Hematopoietic multipotent progenitor cell (in vitro differentiated cells): ENCODE data around the gene SOAT2. TPM values are rescaled to one million over a fixed set of nuclear protein-coding genes. Genes with fewer than 3 reads are reported as not detected.

Source experiments
- small RNA-seq: library from RNA; depleted of rRNA; stranded (forward); fragments of <200 nt; gene quantifications from one replicate; pipeline ENCODE3, GENCODE V24; 2012
- total RNA-seq: library from RNA; depleted of rRNA; stranded (reverse); fragments of >200 nt; gene quantifications from one replicate; pipeline ENCODE4 v1.2.3, GENCODE V29; 2012

SOAT2 gene
- total RNA-seq, 1 donor = under 0.01 TPM

Small RNA genes lying within 50 kb of the gene (small RNA-seq; reads per million reads assigned to genes)
- gene HIGD1AP1 = not detected
- not detected for gene MIR6757
- gene RNU6-333P = not detected

Other genes starting within 250 kb of the SOAT2 start
- 7.3 TPM for gene KRT8, start 198.4 kb upstream of the SOAT2 start, total RNA-seq
- 67.1 TPM for gene KRT18, start 154.4 kb upstream of the SOAT2 start, total RNA-seq
- gene EIF4B, start 97.0 kb upstream of the SOAT2 start, total RNA-seq = 790 TPM
- gene TNS2, start 53.4 kb upstream of the SOAT2 start, total RNA-seq = 3.2 TPM
- gene SPRYD3, start 24.1 kb upstream of the SOAT2 start, total RNA-seq = 20.7 TPM
- 2.4 TPM for gene IGFBP6, start 5.8 kb upstream of the SOAT2 start, total RNA-seq
- gene ZNF740, start 77.2 kb downstream of the SOAT2 start, total RNA-seq = 14.0 TPM
- gene CSAD, start 77.4 kb downstream of the SOAT2 start, total RNA-seq = 7.3 TPM
- gene ITGB7, start 103.8 kb downstream of the SOAT2 start, total RNA-seq = 17.0 TPM
- gene RARG, start 128.7 kb downstream of the SOAT2 start, total RNA-seq = 3.2 TPM
- 1.3 TPM for gene ESPL1, start 164.8 kb downstream of the SOAT2 start, total RNA-seq
- 477 TPM for gene PFDN5, start 192.1 kb downstream of the SOAT2 start, total RNA-seq
- 82.4 TPM for gene MYG1, start 196.2 kb downstream of the SOAT2 start, total RNA-seq
- gene AAAS, start 218.1 kb downstream of the SOAT2 start, total RNA-seq = 52.0 TPM
- gene SP7, start 232.9 kb downstream of the SOAT2 start, total RNA-seq = not detected